Measurements from ENCODE around the gene DMBT1. TPM values are rescaled to one million over a fixed set of nuclear protein-coding genes. Genes with fewer than 3 reads are reported as not detected.

DMBT1 gene
- total and polyA plus RNA-seq, 10 of the 15 experiments (the other 5 are each of a cell fraction or from before 2014, with no cell fraction given): under 0.01 to 0.13 (median 0.03) TPM; not detected in 5

DNA sequence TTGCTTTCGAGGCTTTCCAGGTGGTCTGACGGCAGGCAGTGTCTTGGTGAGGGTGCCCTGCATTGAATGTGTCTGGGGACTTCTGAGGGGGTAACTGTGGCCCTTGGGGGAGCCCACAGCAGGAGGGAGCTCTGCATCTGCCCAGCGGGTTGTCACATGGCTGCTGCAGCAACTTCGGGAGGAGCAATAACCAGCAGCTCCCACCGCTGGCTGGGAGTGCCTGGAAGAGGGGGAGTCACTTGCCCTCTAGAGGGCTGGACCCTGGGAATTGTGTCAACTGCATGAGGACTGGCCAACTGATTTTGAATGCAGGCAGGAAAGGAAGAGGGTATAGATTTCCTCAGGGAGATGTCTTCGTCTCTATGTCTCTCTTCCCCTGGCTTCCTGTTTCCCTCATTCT lies 112.7 kb downstream of the DMBT1 start:
- CTCF ChIA-PET: interaction anchor here (0.7 kb wide), 1 partner anchor 25 kb away, joined by 3 read pairs; no protein-coding TSS in a partner anchor
- in situ Hi-C loops (cut with MboI): no loop called here
- Histone ChIP-seq H3K27me3 (replicated peaks in 1 of 2; ENCODE audit: control insufficient read depth in 2 of 2, insufficient read depth in 2 of 2, low read length in 1 of 2) (peaks cover 0 to 2% of the 10 kb centered on the region in 2 experiments; a peak in 1 of 4 replicates), H3K79me2 (ENCODE audit: control insufficient read depth, insufficient read depth, low read length) (no peaks in the 10 kb centered on the region), H3K36me3 (ENCODE audit: control insufficient read depth in 2 of 2, insufficient read depth in 2 of 2, low read length in 1 of 2) (no peaks in the 10 kb centered on the region), H3K27ac (ENCODE audit: control insufficient read depth, insufficient read depth) (no peak overlapping the region), H3K9ac (ENCODE audit: control insufficient read depth, insufficient read depth, low read length) (no peak overlapping the region), H2AFZ (ENCODE audit: control insufficient read depth, low read depth, low read length) (no peak overlapping the region), H3K4me3 (no peak overlapping the region), H3K9me3 (replicated peaks; ENCODE audit: control insufficient read depth, insufficient read depth, low read length) (no peaks in the 10 kb centered on the region), H3K4me1 (ENCODE audit: control insufficient read depth, insufficient read depth, low read length) (no peaks in the 10 kb centered on the region), H3K4me2 (ENCODE audit: control insufficient read depth, insufficient read depth) (no peak overlapping the region), H4K20me1 (ENCODE audit: control insufficient read depth, insufficient read depth) (no peaks in the 10 kb centered on the region)
- FAIRE-seq (no peak), DNase-seq (ENCODE audit: low read depth, low spot score) (no peak), ATAC-seq (no peak)
- RAD21 ChIA-PET (ENCODE audit: unreplicated experiment): no interaction called here
- intact Hi-C loops (cut with micrococcal nuclease; ENCODE audit: unreplicated experiment): no loop called here
- WGBS (ENCODE audit: insufficient coverage, insufficient replicate concordance, low lambda C conversion rate, missing lambda C conversion rate): 8% methylated on average over 6 of the region's 6 CpGs
- BruUV-seq (replicated peaks): no TSS peak
- POLR2A ChIA-PET: no interaction called here
- SMC1A ChIA-PET (ENCODE audit: uncharacterized antibody, unreplicated experiment): no interaction called here
- TF ChIP-seq NFXL1 (IDR thresholded peaks at IDR 0.05; ENCODE audit: borderline replicate concordance) (no peak), SREBF1 (IDR thresholded peaks at IDR 0.05; ENCODE audit: low read length) (no peak), HCFC1 (IDR thresholded peaks at IDR 0.05; ENCODE audit: low read length) (no peak), JUND (IDR thresholded peaks at IDR 0.05; ENCODE audit: low read depth, low read length) (no peak), TBL1XR1 (IDR thresholded peaks at IDR 0.05; ENCODE audit: low read depth, low read length) (no peak), CEBPB (IDR thresholded peaks at IDR 0.05; ENCODE audit: borderline replicate concordance in 1 of 2, low read depth in 2 of 2, low read length in 2 of 2) (no peak), SREBF2 (IDR thresholded peaks at IDR 0.05; ENCODE audit: low read length) (no peak), TCF7 (IDR thresholded peaks at IDR 0.05; ENCODE audit: borderline replicate concordance) (no peak), ZNF217 (IDR thresholded peaks at IDR 0.05) (no peak), IKZF1 (conservative IDR thresholded peaks at IDR 0.05) (no peak), BACH1 (IDR thresholded peaks at IDR 0.05; ENCODE audit: borderline replicate concordance) (no peak), DPF2 (IDR thresholded peaks at IDR 0.05) (no peak), CHD4 (IDR thresholded peaks at IDR 0.05) (no peak)
- TF ChIP-seq, protein P1, sequence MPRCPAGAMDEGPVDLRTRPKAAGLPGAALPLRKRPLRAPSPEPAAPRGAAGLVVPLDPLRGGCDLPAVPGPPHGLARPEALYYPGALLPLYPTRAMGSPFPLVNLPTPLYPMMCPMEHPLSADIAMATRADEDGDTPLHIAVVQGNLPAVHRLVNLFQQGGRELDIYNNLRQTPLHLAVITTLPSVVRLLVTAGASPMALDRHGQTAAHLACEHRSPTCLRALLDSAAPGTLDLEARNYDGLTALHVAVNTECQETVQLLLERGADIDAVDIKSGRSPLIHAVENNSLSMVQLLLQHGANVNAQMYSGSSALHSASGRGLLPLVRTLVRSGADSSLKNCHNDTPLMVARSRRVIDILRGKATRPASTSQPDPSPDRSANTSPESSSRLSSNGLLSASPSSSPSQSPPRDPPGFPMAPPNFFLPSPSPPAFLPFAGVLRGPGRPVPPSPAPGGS (IDR thresholded peaks at IDR 0.05; ENCODE audit: borderline replicate concordance, insufficient read depth, low read depth, low read length, poor library complexity, severe bottlenecking): no peak
- TF ChIP-seq, protein P2, sequence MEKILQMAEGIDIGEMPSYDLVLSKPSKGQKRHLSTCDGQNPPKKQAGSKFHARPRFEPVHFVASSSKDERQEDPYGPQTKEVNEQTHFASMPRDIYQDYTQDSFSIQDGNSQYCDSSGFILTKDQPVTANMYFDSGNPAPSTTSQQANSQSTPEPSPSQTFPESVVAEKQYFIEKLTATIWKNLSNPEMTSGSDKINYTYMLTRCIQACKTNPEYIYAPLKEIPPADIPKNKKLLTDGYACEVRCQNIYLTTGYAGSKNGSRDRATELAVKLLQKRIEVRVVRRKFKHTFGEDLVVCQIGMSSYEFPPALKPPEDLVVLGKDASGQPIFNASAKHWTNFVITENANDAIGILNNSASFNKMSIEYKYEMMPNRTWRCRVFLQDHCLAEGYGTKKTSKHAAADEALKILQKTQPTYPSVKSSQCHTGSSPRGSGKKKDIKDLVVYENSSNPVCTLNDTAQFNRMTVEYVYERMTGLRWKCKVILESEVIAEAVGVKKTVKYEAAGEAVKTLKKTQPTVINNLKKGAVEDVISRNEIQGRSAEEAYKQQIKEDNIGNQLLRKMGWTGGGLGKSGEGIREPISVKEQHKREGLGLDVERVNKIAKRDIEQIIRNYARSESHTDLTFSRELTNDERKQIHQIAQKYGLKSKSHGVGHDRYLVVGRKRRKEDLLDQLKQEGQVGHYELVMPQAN (conservative IDR thresholded peaks at IDR 0.05): no peak
- TF ChIP-seq, protein P3, sequence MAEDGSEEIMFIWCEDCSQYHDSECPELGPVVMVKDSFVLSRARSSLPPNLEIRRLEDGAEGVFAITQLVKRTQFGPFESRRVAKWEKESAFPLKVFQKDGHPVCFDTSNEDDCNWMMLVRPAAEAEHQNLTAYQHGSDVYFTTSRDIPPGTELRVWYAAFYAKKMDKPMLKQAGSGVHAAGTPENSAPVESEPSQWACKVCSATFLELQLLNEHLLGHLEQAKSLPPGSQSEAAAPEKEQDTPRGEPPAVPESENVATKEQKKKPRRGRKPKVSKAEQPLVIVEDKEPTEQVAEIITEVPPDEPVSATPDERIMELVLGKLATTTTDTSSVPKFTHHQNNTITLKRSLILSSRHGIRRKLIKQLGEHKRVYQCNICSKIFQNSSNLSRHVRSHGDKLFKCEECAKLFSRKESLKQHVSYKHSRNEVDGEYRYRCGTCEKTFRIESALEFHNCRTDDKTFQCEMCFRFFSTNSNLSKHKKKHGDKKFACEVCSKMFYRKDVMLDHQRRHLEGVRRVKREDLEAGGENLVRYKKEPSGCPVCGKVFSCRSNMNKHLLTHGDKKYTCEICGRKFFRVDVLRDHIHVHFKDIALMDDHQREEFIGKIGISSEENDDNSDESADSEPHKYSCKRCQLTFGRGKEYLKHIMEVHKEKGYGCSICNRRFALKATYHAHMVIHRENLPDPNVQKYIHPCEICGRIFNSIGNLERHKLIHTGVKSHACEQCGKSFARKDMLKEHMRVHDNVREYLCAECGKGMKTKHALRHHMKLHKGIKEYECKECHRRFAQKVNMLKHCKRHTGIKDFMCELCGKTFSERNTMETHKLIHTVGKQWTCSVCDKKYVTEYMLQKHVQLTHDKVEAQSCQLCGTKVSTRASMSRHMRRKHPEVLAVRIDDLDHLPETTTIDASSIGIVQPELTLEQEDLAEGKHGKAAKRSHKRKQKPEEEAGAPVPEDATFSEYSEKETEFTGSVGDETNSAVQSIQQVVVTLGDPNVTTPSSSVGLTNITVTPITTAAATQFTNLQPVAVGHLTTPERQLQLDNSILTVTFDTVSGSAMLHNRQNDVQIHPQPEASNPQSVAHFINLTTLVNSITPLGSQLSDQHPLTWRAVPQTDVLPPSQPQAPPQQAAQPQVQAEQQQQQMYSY (CRISPR knock-in tag; IDR thresholded peaks at IDR 0.05): no peak

All from GM12878 (cell line).